ENCODE results near the gene SEL1L3. TPM values are rescaled to one million over a fixed set of nuclear protein-coding genes. Genes with fewer than 3 reads are reported as not detected.

SEL1L3 gene
- total RNA-seq, 1 donor from 2014 or later = 91.8 TPM

- H3K27me3 Mint-ChIP-seq (ENCODE audit: unreplicated experiment) = peaks cover 16% of the 10 kb centered on the region
- no peak for TF ChIP-seq CTCF (IDR thresholded peaks at IDR 0.05; ENCODE audit: unreplicated experiment)
- H3K36me3 Mint-ChIP-seq (ENCODE audit: low read depth, unreplicated experiment) = peaks cover 10% of the 10 kb centered on the region
- H3K9me3 Mint-ChIP-seq (ENCODE audit: unreplicated experiment) = no peaks in the 10 kb centered on the region
- DNase-seq (ENCODE audit: low spot score) = no peak
- no peak overlapping the region for H3K27ac Mint-ChIP-seq (ENCODE audit: unreplicated experiment)
- no peak overlapping the region for H3K4me3 Mint-ChIP-seq (ENCODE audit: unreplicated experiment)
- H3K4me1 Mint-ChIP-seq (ENCODE audit: unreplicated experiment) = peaks cover 59% of the 10 kb centered on the region
These were observed 2.8 kb upstream of the SEL1L3 start for GRCh38 chr4:25865586-25865985.

GRCh38 chr4:25863831-25864418, 1.1 kb upstream of the SEL1L3 start:
- peak; percentile 26 for DNase-seq (ENCODE audit: low spot score)
- H3K4me3 Mint-ChIP-seq (ENCODE audit: unreplicated experiment) = peak overlapping the region; percentile 92
- H3K27ac Mint-ChIP-seq (ENCODE audit: unreplicated experiment) = no peak overlapping the region
- H3K36me3 Mint-ChIP-seq (ENCODE audit: low read depth, unreplicated experiment) = peaks cover 7% of the 10 kb centered on the region
- H3K4me1 Mint-ChIP-seq (ENCODE audit: unreplicated experiment) = peaks cover 70% of the 10 kb centered on the region
- H3K9me3 Mint-ChIP-seq (ENCODE audit: unreplicated experiment) = no peaks in the 10 kb centered on the region
- no peak for TF ChIP-seq CTCF (IDR thresholded peaks at IDR 0.05; ENCODE audit: unreplicated experiment)
- H3K27me3 Mint-ChIP-seq (ENCODE audit: unreplicated experiment) = peaks cover 19% of the 10 kb centered on the region

GRCh38 chr4:25863347-25863784, 578 bp upstream of the SEL1L3 start:
- Mint-ChIP-seq H3K36me3 (ENCODE audit: low read depth, unreplicated experiment) (peaks cover 5% of the 10 kb centered on the region), H3K27me3 (ENCODE audit: unreplicated experiment) (peaks cover 19% of the 10 kb centered on the region), H3K4me3 (ENCODE audit: unreplicated experiment) (peak overlapping the region; percentile 92), H3K4me1 (ENCODE audit: unreplicated experiment) (peaks cover 67% of the 10 kb centered on the region), H3K9me3 (ENCODE audit: unreplicated experiment) (no peaks in the 10 kb centered on the region), H3K27ac (ENCODE audit: unreplicated experiment) (no peak overlapping the region)
- TF ChIP-seq CTCF (IDR thresholded peaks at IDR 0.05; ENCODE audit: unreplicated experiment) = peak; percentile 16
- DNase-seq (ENCODE audit: low spot score) = peak; percentile 17

DNA sequence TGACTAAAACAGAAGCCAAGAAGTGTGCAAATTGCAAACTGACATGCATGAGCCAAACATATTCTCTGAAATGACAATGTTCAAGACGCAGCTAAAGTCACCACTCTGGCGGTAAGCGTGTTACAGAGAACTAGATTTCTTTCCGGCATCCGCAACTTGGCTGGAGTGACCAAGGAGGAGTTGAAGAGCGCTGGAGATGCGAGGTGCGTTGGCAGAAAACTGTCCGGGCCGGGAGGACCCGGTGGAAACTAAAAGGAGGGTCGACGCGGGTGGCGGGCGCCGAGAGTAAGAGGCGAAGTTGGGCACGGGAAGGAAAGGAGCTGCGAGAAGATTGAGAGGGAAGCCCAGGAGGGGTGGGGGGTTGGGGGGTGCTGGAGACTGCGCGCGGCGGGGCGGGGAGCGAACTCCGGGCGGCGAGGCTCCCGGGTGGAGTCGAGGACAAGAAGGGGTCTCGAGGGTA, 807 bp downstream of the SEL1L3 start:
- Mint-ChIP-seq H3K27ac (ENCODE audit: unreplicated experiment) (peak overlapping the region; percentile 95), H3K9me3 (ENCODE audit: unreplicated experiment) (no peaks in the 10 kb centered on the region), H3K4me3 (ENCODE audit: unreplicated experiment) (peak overlapping the region; percentile 100)

More for the DNA sequence above, 807 bp downstream of the SEL1L3 start:
- peak; percentile 29 for DNase-seq (ENCODE audit: low spot score)
- Mint-ChIP-seq H3K4me1 (ENCODE audit: unreplicated experiment) (peaks cover 57% of the 10 kb centered on the region), H3K27me3 (ENCODE audit: unreplicated experiment) (peaks cover 19% of the 10 kb centered on the region), H3K36me3 (ENCODE audit: low read depth, unreplicated experiment) (peaks cover 5% of the 10 kb centered on the region)
- no peak for TF ChIP-seq CTCF (IDR thresholded peaks at IDR 0.05; ENCODE audit: unreplicated experiment)

Data from endothelial cell (in vitro differentiated cells).